GM19438 (cell line): ENCODE measurements around the gene SLFN11.
"Not testable (repeated sequence)": the region's sequence is repeated elsewhere in the genome, so short reads cannot be mapped to it uniquely, and the experiment has no call there.

ENCODE experiments used
- ATAC-seq: cut with Tn5 transposase; IDR thresholded peaks from one replicate; pipeline ENCODE4 v1.9.1; 2021; ENCODE audit warnings: low read depth; ENCODE audit not compliant: unreplicated experiment

SLFN11 gene, protein sequence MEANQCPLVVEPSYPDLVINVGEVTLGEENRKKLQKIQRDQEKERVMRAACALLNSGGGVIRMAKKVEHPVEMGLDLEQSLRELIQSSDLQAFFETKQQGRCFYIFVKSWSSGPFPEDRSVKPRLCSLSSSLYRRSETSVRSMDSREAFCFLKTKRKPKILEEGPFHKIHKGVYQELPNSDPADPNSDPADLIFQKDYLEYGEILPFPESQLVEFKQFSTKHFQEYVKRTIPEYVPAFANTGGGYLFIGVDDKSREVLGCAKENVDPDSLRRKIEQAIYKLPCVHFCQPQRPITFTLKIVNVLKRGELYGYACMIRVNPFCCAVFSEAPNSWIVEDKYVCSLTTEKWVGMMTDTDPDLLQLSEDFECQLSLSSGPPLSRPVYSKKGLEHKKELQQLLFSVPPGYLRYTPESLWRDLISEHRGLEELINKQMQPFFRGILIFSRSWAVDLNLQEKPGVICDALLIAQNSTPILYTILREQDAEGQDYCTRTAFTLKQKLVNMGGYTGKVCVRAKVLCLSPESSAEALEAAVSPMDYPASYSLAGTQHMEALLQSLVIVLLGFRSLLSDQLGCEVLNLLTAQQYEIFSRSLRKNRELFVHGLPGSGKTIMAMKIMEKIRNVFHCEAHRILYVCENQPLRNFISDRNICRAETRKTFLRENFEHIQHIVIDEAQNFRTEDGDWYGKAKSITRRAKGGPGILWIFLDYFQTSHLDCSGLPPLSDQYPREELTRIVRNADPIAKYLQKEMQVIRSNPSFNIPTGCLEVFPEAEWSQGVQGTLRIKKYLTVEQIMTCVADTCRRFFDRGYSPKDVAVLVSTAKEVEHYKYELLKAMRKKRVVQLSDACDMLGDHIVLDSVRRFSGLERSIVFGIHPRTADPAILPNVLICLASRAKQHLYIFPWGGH

DNA sequence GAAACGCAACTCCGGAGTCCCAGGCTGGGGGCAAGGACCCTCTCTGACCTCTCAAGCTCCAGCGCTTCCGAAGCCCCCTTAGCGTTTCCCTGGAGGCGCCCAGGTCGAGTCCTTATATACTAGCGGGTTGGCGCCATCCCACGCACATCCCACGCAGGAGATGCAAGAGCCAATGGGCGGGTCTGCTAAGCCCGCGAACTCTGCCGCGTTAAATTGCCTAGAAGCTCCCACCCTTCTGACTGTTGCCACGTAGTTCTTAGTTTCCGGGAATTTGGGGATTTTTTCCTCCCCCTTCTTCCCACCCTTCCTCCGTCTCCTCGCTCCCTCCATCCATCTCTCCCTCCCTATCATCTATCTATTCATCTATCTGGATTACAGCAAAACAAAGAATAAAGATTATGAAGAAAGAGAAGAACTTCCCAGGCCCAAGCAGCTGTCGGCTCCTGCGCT is at the start of gene SLFN11:
Gene SLFN11, minus strand, starts transcription at position 88 of the 450 bp plus-strand sequence. CDS start 9,814 bp downstream, outside the sequence.
- ATAC-seq = no peak

DNA sequence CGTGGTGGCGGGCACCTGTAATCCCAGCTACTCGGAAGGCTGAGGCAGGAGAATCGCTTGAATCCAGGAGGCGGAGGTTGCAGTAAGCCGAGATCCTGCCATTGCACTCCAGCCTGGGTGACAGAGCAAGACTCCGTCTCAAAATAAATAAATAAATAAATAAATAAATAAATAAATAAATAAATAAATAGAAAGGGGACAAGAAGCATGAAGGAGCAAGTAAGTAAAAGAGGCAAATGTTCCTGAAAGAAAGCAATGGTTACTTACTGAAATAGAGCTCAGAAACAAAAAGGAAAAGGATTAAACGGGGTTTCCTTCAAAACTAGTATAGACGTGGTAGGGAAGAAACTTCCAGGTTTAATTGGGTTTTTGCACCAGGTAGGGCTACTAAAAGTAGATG is 47.6 kb upstream of the SLFN11 start:
- not testable (repeated sequence) for ATAC-seq

DNA sequence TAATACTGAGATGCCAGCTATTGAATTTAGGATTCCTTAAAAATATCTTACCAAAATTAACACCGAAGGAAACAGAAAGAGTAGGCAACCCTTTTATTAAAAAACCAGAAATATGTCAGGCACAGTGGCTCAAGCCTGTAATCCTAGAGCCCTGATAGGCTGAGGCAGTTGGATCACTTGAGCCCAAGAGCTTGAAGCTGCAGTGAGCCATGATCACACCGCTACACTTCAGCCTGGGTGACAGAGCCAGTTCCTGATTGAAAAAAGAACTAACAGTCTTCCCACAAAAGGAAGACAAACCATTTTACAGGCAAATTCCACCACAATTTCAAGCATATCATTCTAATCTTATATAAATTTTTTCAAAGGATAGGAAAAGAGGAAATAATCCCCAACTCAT is 43.2 kb upstream of the SLFN11 start:
- no peak for ATAC-seq

DNA sequence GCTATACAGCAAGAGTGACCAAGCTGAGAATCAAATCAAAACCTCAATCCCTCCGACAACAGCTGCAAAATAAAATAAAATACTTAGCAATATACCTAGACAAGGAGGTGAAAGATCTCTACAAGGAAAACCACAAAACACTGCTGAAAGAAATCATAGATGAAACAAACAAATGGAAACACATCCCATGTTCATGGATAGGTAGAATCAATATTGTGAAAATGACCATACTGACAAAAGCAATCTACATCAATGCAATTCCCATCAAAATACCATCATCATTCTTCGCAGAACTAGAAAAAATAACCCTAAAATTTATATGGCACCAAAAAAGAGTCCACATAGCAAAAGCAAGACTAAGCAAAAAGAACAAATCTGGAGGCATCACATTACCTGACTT is 41.3 kb upstream of the SLFN11 start:
- not testable (repeated sequence) for ATAC-seq

DNA sequence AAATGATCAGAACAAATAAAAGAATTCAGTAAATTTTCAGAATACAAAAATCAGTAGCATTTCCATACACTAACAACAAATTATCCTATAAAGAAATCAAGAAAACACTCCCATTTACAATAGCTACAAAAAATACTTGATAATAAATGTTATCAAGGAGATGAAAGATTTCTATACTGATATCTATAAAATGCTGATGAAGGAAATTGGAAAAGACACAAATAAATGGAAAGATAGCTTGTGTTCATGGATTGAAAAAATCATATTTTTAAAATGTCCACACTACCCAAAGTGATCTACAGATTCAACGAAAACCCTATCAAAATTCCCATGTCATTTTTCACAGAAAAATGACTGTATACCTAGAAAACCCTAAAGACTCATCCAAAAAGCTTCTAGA is 40.8 kb upstream of the SLFN11 start:
- ATAC-seq = no peak

DNA sequence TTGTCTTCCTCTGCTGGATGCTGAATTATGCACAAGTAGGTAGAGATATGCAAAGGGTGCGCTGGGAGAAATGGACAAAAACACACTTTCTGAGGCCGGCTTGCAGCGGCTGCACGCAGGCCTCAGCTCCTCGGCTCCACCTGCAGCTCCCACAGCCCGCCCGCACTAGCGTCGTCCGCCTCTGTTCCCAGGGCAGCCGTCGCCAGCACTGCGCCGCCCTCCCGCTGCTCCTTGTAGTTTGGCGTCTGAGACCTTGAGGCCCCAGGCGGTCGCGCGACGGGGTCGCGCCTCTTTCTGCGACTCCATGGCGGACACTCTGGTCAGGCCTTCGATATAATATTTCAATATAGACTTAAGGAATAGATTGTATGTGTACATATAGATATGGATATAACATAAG is 34.1 kb upstream of the SLFN11 start:
- ATAC-seq = no peak

DNA sequence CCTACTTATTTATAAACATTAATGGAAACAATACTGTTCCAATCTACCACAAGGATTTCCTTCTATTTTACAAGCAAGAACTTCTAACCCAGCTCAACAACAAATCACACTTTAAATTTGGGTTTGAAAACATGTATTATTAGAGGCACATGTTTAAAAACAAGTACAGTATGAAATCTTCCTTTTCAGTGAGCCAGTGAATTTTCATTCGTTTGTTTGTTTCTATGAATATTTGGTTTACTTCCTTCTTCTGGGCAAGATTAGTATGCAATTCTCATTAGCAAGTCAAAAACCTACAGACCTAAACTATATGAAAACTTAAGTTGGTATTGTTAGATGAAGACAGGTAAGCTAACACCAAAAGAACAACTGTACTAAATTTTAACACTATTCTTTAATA is 33.1 kb upstream of the SLFN11 start:
- ATAC-seq = no peak

DNA sequence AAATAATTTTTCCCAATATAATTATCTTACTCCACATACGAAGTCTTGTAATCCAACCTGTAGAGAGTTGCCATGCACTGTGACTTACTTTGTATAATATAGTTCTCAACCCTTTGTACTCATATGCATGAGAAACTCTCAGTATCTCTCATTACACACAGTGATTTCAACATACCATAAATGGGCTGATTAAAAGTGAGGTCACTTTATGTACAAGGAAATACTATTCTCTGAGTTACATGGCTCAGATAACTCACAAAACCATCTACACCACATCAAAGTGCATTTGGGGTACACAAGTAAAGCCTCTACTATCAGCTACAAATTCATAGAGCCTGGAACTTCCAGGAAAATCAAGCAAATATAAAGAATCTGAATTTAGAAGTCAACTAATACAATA is 30.9 kb upstream of the SLFN11 start:
- no peak for ATAC-seq

DNA sequence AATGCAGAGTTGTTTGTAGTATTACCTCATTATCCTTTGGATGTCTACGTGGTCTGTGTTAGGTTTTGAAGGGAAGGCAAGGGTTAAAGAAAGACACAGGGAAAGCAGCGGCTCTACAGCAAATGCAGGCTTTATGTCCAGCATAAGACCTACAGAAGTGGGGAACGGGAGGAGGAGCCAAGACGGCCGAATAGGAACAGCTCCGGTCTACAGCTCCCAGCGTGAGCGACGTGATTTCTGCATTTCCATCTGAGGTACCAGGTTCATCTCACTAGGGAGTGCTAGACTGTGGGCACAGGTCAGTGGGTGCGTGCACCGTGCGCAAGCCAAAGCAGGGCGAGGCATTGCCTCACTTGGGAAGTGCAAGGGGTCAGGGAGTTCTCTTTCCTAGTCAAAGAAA is 20.4 kb upstream of the SLFN11 start:
- not testable (repeated sequence) for ATAC-seq

DNA sequence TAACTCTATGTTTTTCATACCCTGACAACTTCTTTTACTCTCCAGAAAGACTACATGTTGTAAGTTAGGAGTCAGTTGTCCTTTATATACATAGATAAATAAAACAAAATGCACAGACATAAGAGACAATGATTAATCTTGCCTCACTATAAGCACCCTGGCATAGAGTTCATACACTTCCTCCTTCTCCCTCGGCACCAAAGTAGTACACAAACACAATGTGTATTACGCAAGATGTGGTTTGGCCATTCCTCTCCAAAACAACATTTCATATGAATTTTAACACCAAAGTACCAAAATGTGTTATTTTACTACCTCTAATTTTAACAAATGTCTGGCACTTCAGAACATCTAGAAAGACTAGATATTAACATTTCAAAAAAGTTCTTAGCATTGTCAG is 17.2 kb upstream of the SLFN11 start:
- ATAC-seq = no peak

DNA sequence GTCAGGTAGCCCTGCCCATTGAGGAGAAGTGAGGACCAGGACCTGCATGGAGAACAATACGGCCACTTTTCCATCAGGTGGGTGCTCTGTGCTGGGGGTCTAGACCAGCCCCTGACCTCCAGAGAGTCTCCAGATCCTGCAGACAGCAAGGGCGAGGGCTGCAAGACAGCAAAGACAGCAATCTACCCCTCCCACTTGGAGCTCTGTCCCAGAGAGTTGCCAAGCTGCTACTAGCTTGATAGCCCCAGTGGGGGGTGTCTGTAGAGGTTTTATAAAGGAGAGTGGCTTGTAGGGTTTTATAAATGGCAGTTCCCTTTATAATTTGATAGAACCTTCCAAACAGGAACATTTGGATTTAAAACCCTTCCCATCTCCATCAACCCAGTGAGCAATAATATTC is 16.7 kb upstream of the SLFN11 start:
- no peak for ATAC-seq

DNA sequence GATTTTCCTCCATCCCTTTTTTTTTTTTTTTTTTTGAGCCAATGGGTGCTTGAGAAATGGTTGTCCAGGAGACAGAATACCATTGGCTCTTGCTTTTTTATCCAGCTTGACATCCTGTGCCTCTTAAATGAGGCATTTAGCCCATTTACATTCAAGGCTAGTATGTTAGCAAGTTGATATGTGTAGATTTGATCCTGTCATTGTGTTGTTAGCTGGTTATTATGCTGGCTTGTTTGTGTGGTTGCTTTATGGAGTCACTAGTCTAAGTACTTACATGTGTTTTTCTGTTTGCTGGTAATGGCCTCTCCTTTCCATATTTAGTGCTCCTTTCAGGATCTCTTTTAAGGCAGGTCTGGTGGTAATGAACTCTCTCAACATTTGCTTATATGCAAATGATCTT is 14.1 kb upstream of the SLFN11 start:
- ATAC-seq = no peak

DNA sequence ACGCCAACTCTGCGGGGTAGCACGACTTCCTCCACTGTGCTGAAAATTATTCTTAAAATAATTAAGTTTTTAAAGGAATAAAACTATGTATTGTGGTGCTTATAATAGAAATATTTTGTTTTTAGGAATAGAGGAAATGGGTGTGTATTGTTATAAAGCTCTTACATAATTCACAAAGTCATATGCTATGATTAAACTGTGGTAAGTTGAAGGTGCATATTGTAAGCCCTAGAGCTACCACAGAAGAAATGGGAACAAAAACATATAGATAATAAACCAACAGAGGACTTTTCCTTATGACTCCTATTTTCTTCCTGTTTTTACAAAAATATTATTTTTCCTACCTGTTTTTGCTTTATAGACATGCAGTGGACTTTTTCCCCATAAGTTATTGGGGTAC is 4.3 kb upstream of the SLFN11 start:
- no peak for ATAC-seq

DNA sequence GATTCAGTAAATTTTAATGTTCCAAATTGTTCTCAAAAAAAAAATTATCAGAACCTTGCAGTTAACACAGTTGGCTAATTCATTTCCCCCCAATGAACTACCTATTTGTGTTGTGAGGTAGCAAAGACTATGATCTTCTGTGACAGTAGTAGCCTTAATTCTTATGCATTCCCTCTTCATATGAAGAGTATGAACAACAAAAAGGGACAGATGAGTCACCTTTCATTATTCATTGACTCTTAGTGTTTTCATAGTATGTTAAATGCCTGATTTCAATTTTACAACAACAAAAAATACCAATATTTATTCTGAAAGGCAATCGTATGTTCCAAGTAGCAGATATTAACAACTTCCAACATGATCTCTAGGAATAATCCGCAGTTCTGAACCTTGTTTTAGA is 3.6 kb upstream of the SLFN11 start:
- ATAC-seq = no peak

DNA sequence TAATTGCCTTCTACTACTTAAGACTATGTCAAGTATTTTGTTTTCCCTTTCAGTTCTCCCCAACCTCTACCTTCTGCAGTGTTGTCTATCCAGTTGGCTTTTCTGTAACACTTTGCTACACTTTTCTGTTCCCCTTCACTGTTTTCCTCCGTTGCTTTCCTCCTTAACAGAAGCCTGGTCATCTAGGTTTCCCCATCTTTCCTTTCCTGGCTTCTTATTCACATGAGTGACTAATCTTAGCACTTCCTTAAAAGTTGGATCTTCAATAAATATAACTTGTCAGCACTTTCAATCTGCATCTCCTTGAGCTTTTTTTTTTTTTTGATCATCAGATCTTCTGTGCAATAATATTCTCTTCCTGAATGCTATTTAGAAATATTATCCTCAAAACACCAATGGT is 2.8 kb upstream of the SLFN11 start:
- ATAC-seq = no peak

DNA sequence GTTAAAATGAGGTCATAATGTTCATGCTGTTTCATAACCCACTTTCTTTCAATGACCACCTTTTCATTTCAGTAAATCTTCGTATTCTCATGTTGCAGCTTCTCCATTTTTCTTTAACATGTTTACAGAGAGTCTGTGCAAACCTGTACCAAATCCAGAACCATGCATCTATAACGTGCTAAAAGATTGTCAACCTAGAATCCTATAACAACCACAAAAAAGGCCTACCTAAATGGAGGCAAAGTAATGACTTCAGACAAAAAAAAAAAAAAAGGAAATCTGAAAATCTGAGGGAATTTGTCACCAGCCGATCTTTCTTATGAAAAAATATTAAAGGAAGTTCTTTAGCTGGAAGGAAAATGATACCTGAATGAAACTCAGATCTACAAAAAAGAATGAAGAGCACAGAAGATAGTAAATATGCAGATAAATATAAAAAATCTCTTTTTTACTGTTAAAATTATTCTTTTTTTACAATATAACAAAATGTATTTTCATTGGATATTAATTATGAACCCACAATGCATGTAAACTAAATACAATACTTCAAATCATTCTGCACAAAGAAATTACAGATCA is 1.4 kb upstream of the SLFN11 start:
- no peak for ATAC-seq

DNA sequence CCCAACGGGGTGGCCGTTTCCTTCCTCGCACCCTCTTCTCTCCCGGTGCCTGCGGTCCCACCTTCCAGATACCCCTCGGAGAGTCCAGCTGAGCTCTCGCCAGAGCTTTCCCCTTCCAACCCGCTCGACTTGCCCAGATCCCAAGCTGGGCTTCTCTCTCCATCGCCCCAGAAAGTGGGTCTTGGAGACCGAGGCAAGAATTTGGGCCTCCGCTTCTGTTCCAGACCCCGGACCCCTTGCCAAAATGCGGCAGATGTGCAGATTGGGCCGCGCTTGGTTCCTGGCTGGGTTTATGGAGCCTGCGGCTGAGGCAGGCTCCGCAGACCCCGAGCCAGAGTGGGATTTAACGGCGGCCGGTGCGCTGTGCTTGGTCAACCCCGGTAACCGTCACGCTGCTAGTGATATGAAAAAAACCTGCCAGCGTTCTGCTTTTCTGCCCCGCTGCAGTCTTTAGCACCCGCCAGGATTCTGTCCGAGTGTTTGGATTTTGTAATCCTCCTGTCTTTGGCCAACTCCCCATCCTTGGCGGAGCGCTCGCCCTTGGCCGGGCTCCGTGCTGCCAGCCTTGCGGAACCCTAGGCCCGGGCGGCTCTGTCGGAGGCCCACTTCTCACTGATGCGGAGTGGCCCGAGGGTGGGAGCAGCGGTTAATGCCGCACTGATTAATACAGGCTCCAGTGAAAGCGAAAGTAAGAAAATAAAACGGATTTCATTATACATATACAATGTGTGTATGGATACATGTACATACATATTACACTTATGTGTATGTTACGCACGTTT is 754 bp upstream of the SLFN11 start:
- no peak for ATAC-seq

DNA sequence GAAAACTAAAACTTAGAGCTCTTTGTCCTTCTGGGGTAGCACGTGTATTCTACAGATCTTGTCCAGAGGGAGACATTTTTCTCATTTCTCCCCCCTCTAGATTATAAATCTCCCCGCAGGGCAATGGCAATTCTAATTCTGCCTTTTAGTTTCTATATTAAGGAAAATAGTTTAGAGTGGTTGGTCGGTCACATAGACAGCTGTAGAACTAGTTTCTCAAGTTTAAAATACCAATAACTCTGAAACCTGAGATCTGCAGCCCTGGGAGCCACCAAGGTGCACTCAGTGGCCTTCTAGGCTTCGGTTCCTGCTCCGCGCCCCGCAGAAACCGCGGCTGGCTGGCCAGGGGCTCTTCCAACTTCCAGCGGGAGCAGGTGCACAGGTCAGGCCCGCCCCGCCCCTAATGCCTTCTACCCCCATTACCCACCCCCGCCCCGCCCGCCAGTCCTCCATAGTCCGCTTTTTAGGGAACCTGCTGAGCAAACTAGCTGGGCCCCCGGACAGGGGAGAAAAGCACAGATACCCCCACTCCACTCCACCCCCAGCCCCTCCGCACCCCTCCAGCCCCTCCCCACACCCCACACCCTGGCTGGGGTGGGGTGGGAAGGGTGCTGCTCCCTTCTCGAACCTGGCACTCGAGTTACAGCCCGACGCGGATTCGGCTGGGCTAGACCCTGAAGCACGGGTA is 431 bp downstream of the SLFN11 start:
- ATAC-seq = no peak

DNA sequence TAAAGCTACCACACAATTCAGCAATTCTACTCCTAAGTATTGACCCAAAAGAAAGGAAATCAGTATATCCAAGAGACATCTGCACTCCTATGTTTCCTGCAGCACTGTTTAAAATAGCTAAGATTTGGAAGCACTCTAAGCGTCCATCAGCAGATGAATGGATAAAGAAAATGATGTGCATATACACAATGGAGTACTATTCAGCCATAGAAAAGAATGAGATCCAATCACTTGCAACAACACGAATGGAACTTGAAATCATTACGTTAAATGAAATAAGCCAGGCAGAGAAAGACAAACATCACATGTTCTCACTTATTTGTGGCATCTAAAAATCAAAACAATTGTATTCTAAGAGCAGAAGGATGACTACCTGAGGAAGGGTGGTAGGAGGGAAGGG is 1.5 kb downstream of the SLFN11 start:
- no peak for ATAC-seq
